Measurements from ENCODE around the gene DEFB125.

GRCh38 chr20:61230-61629, 26.2 kb upstream of the DEFB125 start:
- TF ChIP-seq CTCF (IDR thresholded peaks at IDR 0.05) (no peak), SIN3A (IDR thresholded peaks at IDR 0.05; ENCODE audit: borderline replicate concordance, insufficient read depth, low read depth, low read length) (no peak), REST (IDR thresholded peaks at IDR 0.05; ENCODE audit: insufficient read depth in 1 of 2, low read depth in 2 of 2, low read length in 1 of 2) (no peak), POLR2AphosphoS5 (IDR thresholded peaks at IDR 0.05; ENCODE audit: low read depth, low read length) (no peak)
